Measurements from ENCODE around the gene SPRR1A.
A peak's percentile ranks its signal among the peaks of the same experiment; 100 is the strongest.

SPRR1A gene

GRCh38 chr1:153030895-153031294 is 47.0 kb downstream of the SPRR1A start, which contains the start of gene SPRR1B:
TSS of gene SPRR1B (plus strand) at chr1:153031203. CDS start at chr1:153032346, 1,143 bp downstream.
- DNase-seq (ENCODE audit: low read depth), result no peak

DNA sequence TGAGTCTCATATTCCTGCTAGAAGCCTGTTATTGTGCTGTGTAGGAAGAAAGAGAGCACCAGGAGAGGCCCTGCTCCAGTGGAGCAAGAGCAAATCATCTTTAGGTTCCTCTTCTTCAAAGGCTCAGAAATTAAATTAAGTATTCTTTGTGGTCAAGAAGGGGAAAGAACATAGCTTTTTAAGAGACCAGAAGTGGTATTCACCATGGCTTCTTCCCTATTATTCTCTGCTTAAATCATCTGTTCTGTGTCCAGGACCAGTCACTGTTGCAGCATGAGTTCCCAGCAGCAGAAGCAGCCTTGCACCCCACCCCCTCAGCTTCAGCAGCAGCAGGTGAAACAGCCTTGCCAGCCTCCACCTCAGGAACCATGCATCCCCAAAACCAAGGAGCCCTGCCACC is 48.2 kb downstream of the SPRR1A start:
- DNase-seq (ENCODE audit: low read depth), result no peak

DNA sequence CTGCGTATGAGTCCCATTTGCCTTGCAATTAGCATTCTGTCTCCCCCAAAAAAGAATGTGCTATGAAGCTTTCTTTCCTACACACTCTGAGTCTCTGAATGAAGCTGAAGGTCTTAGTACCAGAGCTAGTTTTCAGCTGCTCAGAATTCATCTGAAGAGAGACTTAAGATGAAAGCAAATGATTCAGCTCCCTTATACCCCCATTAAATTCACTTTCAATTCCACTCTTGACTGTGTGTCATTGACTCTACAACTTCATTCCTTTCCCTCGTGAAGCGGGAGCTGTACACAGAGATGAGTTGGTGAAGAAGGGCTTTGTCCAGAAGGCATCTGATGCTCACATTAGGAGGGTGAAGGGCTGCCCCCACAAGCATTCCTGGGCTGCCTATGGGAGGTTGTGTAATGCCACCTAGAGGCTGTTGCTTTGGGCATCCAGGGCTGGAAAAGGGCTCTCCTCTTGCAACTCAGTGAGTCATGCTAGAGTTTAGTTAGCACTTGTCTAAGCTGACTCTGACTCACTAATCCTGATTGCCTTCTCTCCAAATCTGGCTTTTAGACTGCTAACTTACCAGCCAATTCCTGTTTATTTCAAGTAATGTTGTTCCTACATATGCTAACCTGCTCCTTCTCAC is 48.9 kb downstream of the SPRR1A start:
- DNase-seq (ENCODE audit: low read depth), result peak; percentile 82

DNA sequence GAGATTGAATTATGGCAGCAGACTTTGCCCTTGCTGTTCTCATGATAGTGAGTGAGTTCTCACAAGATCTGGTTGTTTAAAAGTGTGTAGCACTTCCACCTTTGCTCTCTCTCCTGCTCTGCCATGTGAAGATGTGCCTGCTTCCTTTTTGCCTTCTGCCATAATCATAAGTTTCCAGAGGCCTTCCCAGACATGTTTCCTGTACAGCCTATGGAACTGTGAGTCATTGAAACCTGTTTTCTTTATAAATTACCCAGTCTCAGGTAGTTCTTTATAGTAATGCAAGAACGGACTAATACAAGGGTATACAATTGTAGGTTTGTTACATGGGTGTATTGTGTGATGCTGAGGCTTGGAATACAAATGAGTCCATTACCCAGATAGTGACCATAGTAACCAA is 51.3 kb downstream of the SPRR1A start:
- no peak for DNase-seq (ENCODE audit: low read depth)
